Hematopoietic multipotent progenitor cell treated with erythropoietin and hydrocortisone succinate and interleukin-3 and kit ligand, for 4 days (in vitro differentiated cells): Measurements from ENCODE around the gene NFIB.

ENCODE experiments used
- DNase-seq: peaks from one replicate; pipeline ENCODE4 v3.0.0-alpha.2; 2015

The NFIB gene

GRCh38 chr9:14209399-14210345 is 104.3 kb downstream of the NFIB start:
- DNase-seq = peak; percentile 63

- DNase-seq = no peak
Measured at GRCh38 chr9:14207352-14207995, 106.5 kb downstream of the NFIB start.

- no peak for DNase-seq
Measured at GRCh38 chr9:14205463-14205862, 108.5 kb downstream of the NFIB start.

- DNase-seq = no peak
Measured at GRCh38 chr9:14203356-14204056, 110.4 kb downstream of the NFIB start.

- DNase-seq = peak; percentile 49
Measured at GRCh38 chr9:14198841-14199455, 115.0 kb downstream of the NFIB start.

GRCh38 chr9:14198047-14198840 is 115.7 kb downstream of the NFIB start:
- no peak for DNase-seq

GRCh38 chr9:14197325-14197858 is 116.5 kb downstream of the NFIB start:
- no peak for DNase-seq

- DNase-seq = no peak
Measured at GRCh38 chr9:14193328-14193990, 120.5 kb downstream of the NFIB start.

GRCh38 chr9:14192556-14192955 is 121.4 kb downstream of the NFIB start:
- DNase-seq = no peak

GRCh38 chr9:14191512-14191911 is 122.4 kb downstream of the NFIB start:
- no peak for DNase-seq

GRCh38 chr9:14190240-14190639 is 123.7 kb downstream of the NFIB start:
- no peak for DNase-seq

- no peak for DNase-seq
Measured at GRCh38 chr9:14189578-14189977, 124.4 kb downstream of the NFIB start.

- DNase-seq = no peak
Measured at GRCh38 chr9:14189146-14189545, 124.8 kb downstream of the NFIB start.

GRCh38 chr9:14188538-14188937 is 125.4 kb downstream of the NFIB start:
- DNase-seq = no peak

GRCh38 chr9:14188011-14188410 is 125.9 kb downstream of the NFIB start:
- no peak for DNase-seq

- no peak for DNase-seq
Measured at GRCh38 chr9:14186096-14186495, 127.8 kb downstream of the NFIB start.

- DNase-seq = no peak
Measured at GRCh38 chr9:14185016-14185415, 128.9 kb downstream of the NFIB start.

GRCh38 chr9:14183001-14183400 is 130.9 kb downstream of the NFIB start:
- no peak for DNase-seq

GRCh38 chr9:14180960-14181537 is 132.9 kb downstream of the NFIB start:
- DNase-seq = no peak

- DNase-seq = no peak
Measured at GRCh38 chr9:14180093-14180959, 133.6 kb downstream of the NFIB start.
